Ureter (tissue), 1 donor: ENCODE results near the gene ACAD10. TPM values are rescaled to one million over a fixed set of nuclear protein-coding genes. Genes with fewer than 3 reads are reported as not detected.

Source experiments
- DNase-seq: peaks from one replicate; pipeline ENCODE4 v3.0.0-alpha.2; 2020; ENCODE audit warnings: low spot score
- total RNA-seq: library from RNA; stranded (reverse); gene quantifications from one replicate; pipeline ENCODE4 v1.2.4, GENCODE V29; 2023
- donor health status: DM: yes; HTN: yes; CAD: no.

Gene ACAD10
- total RNA-seq, 1 donor from 2014 or later, result 43.6 TPM

- DNase-seq, result peak; percentile 81
Observed at GRCh38 chr12:111775205-111776193, 89.6 kb downstream of the ACAD10 start.

GRCh38 chr12:111776836-111777344 is 91.0 kb downstream of the ACAD10 start:
- no peak for DNase-seq

- DNase-seq, result no peak
Observed at GRCh38 chr12:111777345-111778045, 91.6 kb downstream of the ACAD10 start.

DNA sequence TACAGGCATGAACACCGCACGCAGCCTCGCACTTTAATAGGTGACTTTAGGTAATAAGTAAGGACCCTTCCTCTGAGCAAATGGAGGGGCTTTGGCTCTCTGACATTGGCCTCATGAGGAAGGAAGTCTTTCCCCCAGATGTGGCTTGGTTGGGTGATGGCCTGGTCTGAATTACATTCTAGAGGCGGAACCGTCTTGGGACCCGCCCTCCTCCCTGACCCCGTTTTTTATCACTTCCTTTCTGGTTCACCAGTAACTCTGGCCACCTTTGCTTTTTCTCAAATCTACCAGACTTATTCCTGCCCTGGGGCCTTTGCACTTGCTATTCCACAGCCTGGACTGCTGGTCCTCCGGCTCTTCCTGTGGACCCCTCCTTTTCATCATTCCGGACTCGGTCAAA is 94.3 kb downstream of the ACAD10 start:
- DNase-seq, result no peak

GRCh38 chr12:111780615-111781014 is 94.8 kb downstream of the ACAD10 start:
- no peak for DNase-seq

DNA sequence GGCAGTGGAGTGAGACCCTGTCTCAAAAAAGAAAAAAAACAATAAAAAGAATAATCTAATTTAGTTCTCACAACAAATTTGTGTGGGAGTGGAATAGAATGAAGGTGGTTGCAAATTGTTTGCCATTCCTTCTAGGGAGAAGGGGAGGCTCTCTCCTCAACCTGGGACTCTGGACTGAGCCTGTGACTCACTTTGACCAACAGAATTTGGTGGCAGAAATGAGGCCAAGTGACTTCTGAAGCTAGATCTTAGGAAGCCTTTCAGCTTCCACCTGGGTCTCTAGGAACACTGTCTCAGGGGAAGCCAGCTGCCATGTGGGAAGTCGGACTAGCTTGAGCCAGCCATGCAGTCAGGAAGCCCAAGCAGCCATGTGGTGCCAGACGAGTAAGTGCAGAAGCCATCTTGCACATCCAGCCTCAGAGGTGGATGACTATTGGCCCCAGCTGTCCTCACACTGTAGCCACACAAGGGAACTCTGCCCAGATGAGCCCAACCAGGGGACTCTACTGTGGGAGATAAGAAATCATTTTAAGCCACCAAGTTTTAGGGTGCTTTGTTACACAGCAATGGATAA is 95.3 kb downstream of the ACAD10 start:
- no peak for DNase-seq

GRCh38 chr12:111783046-111783445 is 97.2 kb downstream of the ACAD10 start:
- no peak for DNase-seq

GRCh38 chr12:111784953-111785352 is 99.1 kb downstream of the ACAD10 start:
- no peak for DNase-seq

- DNase-seq, result no peak
Observed at GRCh38 chr12:111785651-111786050, 99.8 kb downstream of the ACAD10 start.

GRCh38 chr12:111788178-111788654 is 102.4 kb downstream of the ACAD10 start:
- no peak for DNase-seq

- no peak for DNase-seq
Observed at GRCh38 chr12:111789779-111790178, 103.9 kb downstream of the ACAD10 start.

- DNase-seq, result no peak
Observed at GRCh38 chr12:111791507-111791906, 105.7 kb downstream of the ACAD10 start.

- DNase-seq, result no peak
Observed at GRCh38 chr12:111792155-111792855, 106.5 kb downstream of the ACAD10 start.

DNA sequence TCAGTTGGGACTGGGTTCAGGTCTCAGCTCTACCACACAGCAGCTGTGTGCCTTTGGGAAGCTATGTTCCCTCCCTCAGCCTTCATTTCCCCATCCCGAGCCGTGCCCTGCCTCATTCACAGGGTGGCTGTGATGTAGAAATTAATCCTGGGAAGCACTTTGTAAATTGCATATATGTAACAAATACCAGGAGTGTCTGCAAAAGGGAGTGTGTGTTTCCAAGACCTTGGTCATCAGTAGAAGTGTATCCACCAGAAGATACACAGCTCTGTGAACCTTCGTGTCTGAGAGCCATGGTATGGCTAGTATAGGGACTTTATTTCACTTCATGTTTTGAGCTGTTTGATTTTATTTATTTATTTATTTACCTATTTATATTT is 107.0 kb downstream of the ACAD10 start:
- no peak for DNase-seq

DNA sequence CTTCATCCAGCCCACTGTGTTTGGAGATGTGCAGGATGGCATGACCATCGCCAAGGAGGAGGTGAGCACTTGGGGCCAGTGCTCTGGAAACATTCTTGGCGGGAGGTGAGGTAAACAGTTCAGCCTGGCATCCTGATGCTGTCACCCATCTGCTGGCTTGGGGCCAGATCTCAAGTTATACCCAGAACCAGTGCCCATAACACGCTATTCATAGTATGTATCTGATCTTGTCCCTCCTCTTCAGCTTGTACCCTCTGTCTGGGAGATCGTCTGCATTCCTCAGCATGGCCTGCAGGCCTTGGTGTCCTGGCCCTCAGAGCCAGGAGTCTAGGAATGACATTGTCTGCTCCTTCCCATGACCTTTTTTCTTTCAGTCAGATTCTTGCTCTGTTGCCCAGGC is 112.3 kb downstream of the ACAD10 start:
- no peak for DNase-seq

GRCh38 chr12:111799758-111800157 is 113.9 kb downstream of the ACAD10 start:
- no peak for DNase-seq

- no peak for DNase-seq
Observed at GRCh38 chr12:111803038-111803626, 117.3 kb downstream of the ACAD10 start.

DNA sequence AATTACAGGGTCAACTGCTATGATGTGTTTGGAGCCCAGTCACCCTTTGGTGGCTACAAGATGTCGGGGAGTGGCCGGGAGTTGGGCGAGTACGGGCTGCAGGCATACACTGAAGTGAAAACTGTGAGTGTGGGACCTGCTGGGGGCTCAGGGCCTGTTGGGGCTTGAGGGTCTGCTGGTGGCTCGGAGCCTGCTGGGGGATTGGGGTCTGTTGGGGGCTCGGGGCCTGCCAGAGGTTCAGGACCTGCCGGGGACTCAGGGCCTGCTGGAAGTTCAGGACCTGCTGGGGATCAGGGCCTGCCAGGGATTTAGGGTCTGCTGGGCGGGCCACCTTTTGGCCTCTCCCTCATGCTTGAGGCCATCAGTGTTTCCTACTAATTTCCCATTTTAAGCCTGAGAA is 118.0 kb downstream of the ACAD10 start:
- no peak for DNase-seq

GRCh38 chr12:111806304-111806703 is 120.5 kb downstream of the ACAD10 start:
- DNase-seq, result no peak
